Erythroblast (primary cell): Measurements from ENCODE around the gene NPIPA1.

Experiments
- GATA1 ChIP-seq: IDR thresholded peaks from 2 replicates; pipeline ENCODE4 v1.6.1; 2011; ENCODE audit warnings: low read depth, mild to moderate bottlenecking, control low read depth, low read length, moderate library complexity
- POLR2A ChIP-seq: IDR thresholded peaks from 2 replicates; pipeline ENCODE4 v1.6.1; 2011; ENCODE audit warnings: mild to moderate bottlenecking, low read length

GRCh38 chr16:14958970-14959369, 21.7 kb downstream of the NPIPA1 start:
- no peak for TF ChIP-seq POLR2A
- no peak for TF ChIP-seq GATA1
